CD14-positive monocyte (primary cell): ENCODE measurements around the gene FAM76A. TPM values are rescaled to one million over a fixed set of nuclear protein-coding genes. Genes with fewer than 3 reads are reported as not detected.

Experiments
- DNase-seq, 3 donors: peaks; one replicate each; pipeline ENCODE4 v3.0.0-alpha.2; 2011 to 2022
- H2AFZ ChIP-seq: 2 replicates; pipeline ENCODE4 v1.6.0; 2012; ENCODE audit warnings: mild to moderate bottlenecking, low read depth, low read length, inconsistent platforms; ENCODE audit not compliant: insufficient read depth, poor library complexity, severe bottlenecking
- H3K27ac ChIP-seq, 2 donors: 1 replicate in 1 of 2; 2 replicates in 1 of 2; pipeline ENCODE4 v1.5.1; 2012 to 2013; ENCODE audit warnings: low read length in 2 of 2, control low read depth in 1 of 2, inconsistent platforms in 1 of 2, low read depth in 1 of 2, mild to moderate bottlenecking in 1 of 2
- H3K27me3 ChIP-seq, 2 donors: one replicate each; pipeline versions ENCODE4 v1.6.0 to v1.6.1; 2011 to 2013; ENCODE audit warnings: low read length in 2 of 2; ENCODE audit not compliant: control insufficient read depth in 2 of 2, insufficient read depth in 2 of 2
- H3K36me3 ChIP-seq, 2 donors: replicated peaks in 1 of 2; 1 replicate in 1 of 2; 2 replicates in 1 of 2; pipeline versions ENCODE4 v1.5.1 to v1.6.1; 2012 to 2013; ENCODE audit warnings: low read length in 2 of 2, control low read depth in 1 of 2, inconsistent platforms in 1 of 2, mild to moderate bottlenecking in 1 of 2; ENCODE audit not compliant: insufficient read depth in 2 of 2, control insufficient read depth in 1 of 2
- H3K4me1 ChIP-seq, 2 donors: 1 replicate in 1 of 2; 2 replicates in 1 of 2; pipeline versions ENCODE4 v1.5.1 to v1.6.1; 2012 to 2013; ENCODE audit warnings: low read length in 2 of 2, control low read depth in 1 of 2, inconsistent platforms in 1 of 2, mild to moderate bottlenecking in 1 of 2, moderate library complexity in 1 of 2; ENCODE audit not compliant: insufficient read depth in 2 of 2, control insufficient read depth in 1 of 2
- H3K4me2 ChIP-seq: replicated peaks from 2 replicates; pipeline ENCODE3; 2012; ENCODE audit warnings: low read length, moderate library complexity, mild to moderate bottlenecking; ENCODE audit not compliant: poor library complexity, severe bottlenecking; ENCODE audit errors: extremely low read depth
- H3K4me3 ChIP-seq, 3 experiments: fragments of 200-600 bp in 1 of 3; sonication (generic) in 1 of 3; replicated peaks in 1 of 3; 1 replicate in 2 of 3; 2 replicates in 1 of 3; pipeline ENCODE4 v1.5.1; 2011 to 2013; ENCODE audit warnings: low read length in 3 of 3, mild to moderate bottlenecking in 3 of 3, control low read depth in 2 of 3, low read depth in 2 of 3, inconsistent platforms in 1 of 3, moderate library complexity in 1 of 3
- H3K79me2 ChIP-seq: 2 replicates; pipeline ENCODE4 v1.6.0; 2012; ENCODE audit warnings: mild to moderate bottlenecking, control low read depth, inconsistent platforms, low read length, moderate library complexity; ENCODE audit not compliant: insufficient read depth
- H3K9ac ChIP-seq: 2 replicates; pipeline ENCODE4 v1.6.0; 2017; ENCODE audit warnings: low read length, mild to moderate bottlenecking; ENCODE audit not compliant: insufficient read depth, poor library complexity, severe bottlenecking
- H3K9me3 ChIP-seq, 2 donors: replicated peaks in 1 of 2; 1 replicate in 1 of 2; 2 replicates in 1 of 2; pipeline versions ENCODE4 v1.5.1 to v1.6.1; 2012 to 2013; ENCODE audit warnings: low read length in 2 of 2, control low read depth in 1 of 2; ENCODE audit not compliant: control insufficient read depth in 1 of 2, insufficient read depth in 1 of 2
- H4K20me1 ChIP-seq: 2 replicates; pipeline ENCODE4 v1.6.0; 2012; ENCODE audit warnings: mild to moderate bottlenecking, low read length, control low read depth, moderate library complexity; ENCODE audit not compliant: insufficient read depth
- H3K27ac Mint-ChIP-seq, 7 donors: one replicate each; pipeline ENCODE4 v1.8.0; 2020; ENCODE audit warnings: mild to moderate bottlenecking in 7 of 7, mixed read lengths in 7 of 7, moderate library complexity in 6 of 7, inconsistent platforms in 2 of 7
- H3K27me3 Mint-ChIP-seq, 3 donors: one replicate each; pipeline ENCODE4 v1.8.0; 2021 to 2022; ENCODE audit warnings: low read depth in 3 of 3, mild to moderate bottlenecking in 3 of 3, mixed read lengths in 3 of 3, moderate library complexity in 3 of 3, inconsistent platforms in 1 of 3
- H3K36me3 Mint-ChIP-seq, 2 donors: one replicate each; pipeline ENCODE4 v1.8.0; 2020; ENCODE audit warnings: mixed read lengths in 2 of 2, inconsistent platforms in 1 of 2, mild to moderate bottlenecking in 1 of 2
- H3K4me1 Mint-ChIP-seq: one replicate; pipeline ENCODE4 v1.8.0; 2020; ENCODE audit warnings: mild to moderate bottlenecking, mixed read lengths
- H3K4me3 Mint-ChIP-seq, 2 donors: one replicate each; pipeline ENCODE4 v1.8.0; 2020; ENCODE audit warnings: mild to moderate bottlenecking in 2 of 2, mixed read lengths in 2 of 2, moderate library complexity in 1 of 2
- H3K9me3 Mint-ChIP-seq, 7 donors: one replicate each; pipeline ENCODE4 v1.8.0; 2020 to 2022; ENCODE audit warnings: mixed read lengths in 7 of 7, mild to moderate bottlenecking in 6 of 7, moderate library complexity in 6 of 7, inconsistent platforms in 2 of 7
- CTCF ChIP-seq: fragments of 200-600 bp; IDR thresholded peaks from one replicate; pipeline ENCODE4 v1.8.0; 2022; ENCODE audit warnings: antibody characterized with exemption, mild to moderate bottlenecking
- WGBS: methylation state at CpG from one replicate; pipeline ENCODE4 v1.1.5; 2013; ENCODE audit warnings: missing lambda C conversion rate; ENCODE audit not compliant: insufficient coverage; 5-methylcytosine and 5-hydroxymethylcytosine counted together
- intact Hi-C, 2 donors: fragments of 100-400 bp; cut with micrococcal nuclease; formaldehyde crosslinking; loops; one replicate each; pipeline versions ENCODE4 v1.15.0 to v1.15.1; 2023
- polyA plus RNA-seq, 3 donors: library from polyadenylated mRNA; depleted of rRNA in 1 of 3; unstranded in 2 of 3; stranded (reverse) in 1 of 3; fragments of 300-500 nt in 2 of 3; fragments of >200 nt in 1 of 3; fragmentation: Illumina TruSeq in 2 of 3; gene quantifications; 1 replicate in 2 of 3; 2 replicates in 1 of 3; pipeline ENCODE4 v1.2.3, GENCODE V29; 2012 to 2021

FAM76A gene
- polyA plus RNA-seq, 3 donors: 9.1 to 10.9 (median 10.3) TPM

- Histone ChIP-seq H3K4me1 (no peaks in the 10 kb centered on the region), H3K4me3 (no peak overlapping the region), H4K20me1 (no peaks in the 10 kb centered on the region), H3K9me3 (no peaks in the 10 kb centered on the region), H3K9ac (no peak overlapping the region), H3K79me2 (no peaks in the 10 kb centered on the region), H3K36me3 (peaks cover 41 to 58% of the 10 kb centered on the region in 2 donors), H3K27ac (no peak overlapping the region), H3K4me2 (no peak overlapping the region), H2AFZ (no peak overlapping the region), H3K27me3 (no peaks in the 10 kb centered on the region)
- intact Hi-C loops: no loop called here
- no peak for DNase-seq
- peaks cover under 1% of the 10 kb centered on the region for H3K4me1 Mint-ChIP-seq
- no peak for TF ChIP-seq CTCF
- no CpG with 5 or more reads among the region's 5 CpGs for WGBS
- no peaks in the 10 kb centered on the region for H3K27me3 Mint-ChIP-seq
- H3K36me3 Mint-ChIP-seq: peaks cover 55 to 64% of the 10 kb centered on the region in 2 donors
- H3K27ac Mint-ChIP-seq: peak overlapping the region in 1 of 7 donors; percentile 68
- H3K4me3 Mint-ChIP-seq: no peak overlapping the region
- no peaks in the 10 kb centered on the region for H3K9me3 Mint-ChIP-seq
Measured at GRCh38 chr1:27744556-27744955, 18.8 kb downstream of the FAM76A start.

- Histone ChIP-seq H3K4me3 (no peak overlapping the region), H3K9ac (no peak overlapping the region), H3K27ac (no peak overlapping the region), H2AFZ (no peak overlapping the region), H4K20me1 (no peaks in the 10 kb centered on the region), H3K79me2 (no peaks in the 10 kb centered on the region), H3K36me3 (peaks cover 41 to 62% of the 10 kb centered on the region in 2 donors), H3K27me3 (no peaks in the 10 kb centered on the region), H3K4me2 (no peak overlapping the region), H3K4me1 (no peaks in the 10 kb centered on the region), H3K9me3 (no peaks in the 10 kb centered on the region)
- intact Hi-C loops: no loop called here
- Mint-ChIP-seq H3K27ac (peak overlapping the region in 1 of 7 donors; percentile 70), H3K27me3 (no peaks in the 10 kb centered on the region), H3K4me3 (no peak overlapping the region), H3K9me3 (no peaks in the 10 kb centered on the region), H3K4me1 (peaks cover 4% of the 10 kb centered on the region), H3K36me3 (peaks cover 56 to 65% of the 10 kb centered on the region in 2 donors)
- 98% methylated on average over 4 of the region's 4 CpGs for WGBS
- no peak for TF ChIP-seq CTCF
- no peak for DNase-seq
Measured at GRCh38 chr1:27745466-27745865, 19.7 kb downstream of the FAM76A start.
